Measurements from ENCODE around the gene MMRN2.
"Not testable (repeated sequence)": the region's sequence is repeated elsewhere in the genome, so short reads cannot be mapped to it uniquely, and the experiment has no call there.

MMRN2 gene

GRCh38 chr10:86936661-86937501 is 20.5 kb downstream of the MMRN2 start:
- TF ChIP-seq POU6F1 (CRISPR knock-in tag; IDR thresholded peaks at IDR 0.05; ENCODE audit: borderline replicate concordance, low read depth) = no peak
- TF ChIP-seq BACH2 (CRISPR knock-in tag; IDR thresholded peaks at IDR 0.05; ENCODE audit: borderline replicate concordance) = no peak
- peak; percentile 43 for ATAC-seq

GRCh38 chr10:86934162-86934711 is 23.2 kb downstream of the MMRN2 start:
- not testable (repeated sequence) for ATAC-seq

GRCh38 chr10:86932674-86933073 is 24.7 kb downstream of the MMRN2 start:
- TF ChIP-seq GLIS3 (CRISPR knock-in tag; IDR thresholded peaks at IDR 0.05) (no peak), ZNF8 (CRISPR knock-in tag; IDR thresholded peaks at IDR 0.05) (no peak), TCF4 (CRISPR knock-in tag; IDR thresholded peaks at IDR 0.05; ENCODE audit: borderline replicate concordance) (no peak), ZNF70 (CRISPR knock-in tag; IDR thresholded peaks at IDR 0.05) (no peak), ARNTL (CRISPR knock-in tag; IDR thresholded peaks at IDR 0.05; ENCODE audit: borderline replicate concordance, low read depth) (no peak), TSHZ2 (CRISPR knock-in tag; IDR thresholded peaks at IDR 0.05) (no peak), CSRNP3 (CRISPR knock-in tag; IDR thresholded peaks at IDR 0.05) (no peak), ZFP30 (CRISPR knock-in tag; IDR thresholded peaks at IDR 0.05) (no peak), PPARA (CRISPR knock-in tag; IDR thresholded peaks at IDR 0.05; ENCODE audit: borderline replicate concordance) (no peak), ESRRG (CRISPR knock-in tag; IDR thresholded peaks at IDR 0.05) (no peak), ISL1 (CRISPR knock-in tag; IDR thresholded peaks at IDR 0.05) (no peak), ZC3H10 (CRISPR knock-in tag; IDR thresholded peaks at IDR 0.05) (no peak), OSR1 (CRISPR knock-in tag; IDR thresholded peaks at IDR 0.05) (no peak), CSDC2 (CRISPR knock-in tag; IDR thresholded peaks at IDR 0.05) (no peak), ZFP3 (CRISPR knock-in tag; IDR thresholded peaks at IDR 0.05) (no peak), CREB5 (CRISPR knock-in tag; IDR thresholded peaks at IDR 0.05; ENCODE audit: low read depth) (no peak)
- no peak for ATAC-seq

GRCh38 chr10:86931872-86932271 is 25.5 kb downstream of the MMRN2 start:
- no peak for ATAC-seq
- TF ChIP-seq TOX (CRISPR knock-in tag; IDR thresholded peaks at IDR 0.05; ENCODE audit: borderline replicate concordance) (no peak), ESRRG (CRISPR knock-in tag; IDR thresholded peaks at IDR 0.05) (no peak), ISL1 (CRISPR knock-in tag; IDR thresholded peaks at IDR 0.05) (no peak), CREB5 (CRISPR knock-in tag; IDR thresholded peaks at IDR 0.05; ENCODE audit: low read depth) (no peak), PATZ1 (CRISPR knock-in tag; IDR thresholded peaks at IDR 0.05; ENCODE audit: borderline replicate concordance) (no peak), TSHZ2 (CRISPR knock-in tag; IDR thresholded peaks at IDR 0.05) (no peak), CSRNP3 (CRISPR knock-in tag; IDR thresholded peaks at IDR 0.05) (no peak)

Data from SK-N-SH treated with all-trans-retinoic acid at 6 μM for 48 hours (cell line).